Motor neuron (in vitro differentiated cells): Measurements from ENCODE around the gene GET4. TPM values are rescaled to one million over a fixed set of nuclear protein-coding genes. Genes with fewer than 3 reads are reported as not detected.

Experiments used
- ATAC-seq, 8 experiments: fragments of 200-7000 bp; cut with Tn5 transposase; replicated peaks in 6 of 8; 2 replicates each; pipeline ENCODE4 v1.8.0; 2021; ENCODE audit warnings: mild to moderate bottlenecking in 8 of 8, moderate library complexity in 8 of 8
- H3K27ac ChIP-seq, 2 donors: fragments of 250-450 bp; sonication (Bioruptor Pico); 2 replicates each; pipeline ENCODE4 v1.9.0; 2021; ENCODE audit warnings: antibody characterized with exemption in 2 of 2, mild to moderate bottlenecking in 2 of 2, moderate library complexity in 1 of 2
- H3K4me1 ChIP-seq, 2 donors: fragments of 250-450 bp; sonication (Bioruptor Pico); replicated peaks in 1 of 2; 2 replicates each; pipeline ENCODE4 v1.6.1; 2021; ENCODE audit warnings: antibody characterized with exemption in 2 of 2, mild to moderate bottlenecking in 2 of 2, moderate library complexity in 1 of 2
- H3K4me3 ChIP-seq, 5 donors: fragments of 250-450 bp; sonication (Bioruptor Pico); 2 replicates each; pipeline ENCODE4 v1.9.0; 2021; ENCODE audit warnings: antibody characterized with exemption in 5 of 5, mild to moderate bottlenecking in 5 of 5, moderate library complexity in 4 of 5
- WGBS, 10 experiments: fragments of 450-650 bp; shearing (Covaris generic); methylation state at CpG; one replicate each; pipeline ENCODE4 v1.0.0; 2022; 5-methylcytosine and 5-hydroxymethylcytosine counted together
- in situ Hi-C, 9 experiments: fragments of 400-800 bp; cut with MboI; loops; one replicate each; pipeline ENCODE4 v1.15.0; 2021; ENCODE audit warnings: low sequenced_read_pairs in 9 of 9, low pct_unique_long_range_greater_than_20kb in 2 of 9; ENCODE audit not compliant: unreplicated experiment in 9 of 9
- total RNA-seq, 8 experiments: library from RNA; unstranded; fragments of 300-600 nt; gene quantifications; 2 replicates each; pipeline versions ENCODE4 v1.2.3 to v1.2.4, GENCODE V29; 2022

Gene GET4
- total RNA-seq, 8 experiments from 2014 or later, result 12.6 to 42.8 (median 27.5) TPM

GRCh38 chr7:886626-887487, 10.5 kb downstream of the GET4 start:
- H3K27ac ChIP-seq, result no peak overlapping the region
- WGBS, 10 experiments, result 96 to 100% (median 100%) methylated on average over 3 to 10 of the region's 40 CpGs; no CpG with 5 or more reads in 7 of the 10 experiments

DNA sequence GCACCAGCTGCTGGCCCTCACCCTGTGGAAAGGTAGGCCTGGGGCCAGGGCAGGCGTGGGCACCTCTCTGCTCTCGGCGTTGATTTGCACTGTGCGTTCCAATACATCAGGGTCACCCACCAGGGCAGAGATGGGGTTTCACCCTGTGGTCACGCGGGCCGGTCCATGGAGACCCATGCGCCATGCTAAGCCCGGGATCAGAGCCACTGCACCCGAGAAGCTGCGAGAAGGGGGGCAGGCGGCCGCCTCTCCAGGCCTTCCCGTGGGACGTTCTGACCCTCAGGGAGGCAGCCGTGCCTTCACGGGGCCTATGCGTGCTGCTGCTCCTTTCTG, 11.1 kb downstream of the GET4 start:
- no peak for ATAC-seq
- in situ Hi-C loops, result no loop called here
- 89 to 100% (median 100%) methylated on average over 1 to 8 of the region's 18 CpGs; no CpG with 5 or more reads in 7 of the 10 experiments for WGBS, 10 experiments
- Histone ChIP-seq H3K27ac (no peak overlapping the region), H3K4me3 (no peak overlapping the region), H3K4me1 (no peaks in the 10 kb centered on the region)

More at GRCh38 chr7:886626-887487, 10.5 kb downstream of the GET4 start:
- ATAC-seq, result no peak
- H3K4me3 ChIP-seq, result no peak overlapping the region
- in situ Hi-C loops, result no loop called here
- no peaks in the 10 kb centered on the region for H3K4me1 ChIP-seq

- H3K4me3 ChIP-seq, result no peak overlapping the region
- H3K4me1 ChIP-seq, result no peaks in the 10 kb centered on the region
- H3K27ac ChIP-seq, result no peak overlapping the region
- ATAC-seq, result no peak
- 60 to 100% (median 92%) methylated on average over 4 to 15 of the region's 43 CpGs; no CpG with 5 or more reads in 3 of the 10 experiments for WGBS, 10 experiments
- in situ Hi-C loops, result no loop called here
Observed at GRCh38 chr7:888081-889024, 12.0 kb downstream of the GET4 start.

- Histone ChIP-seq H3K27ac (no peak overlapping the region), H3K4me3 (no peak overlapping the region), H3K4me1 (no peaks in the 10 kb centered on the region)
- in situ Hi-C loops, result no loop called here
- no peak for ATAC-seq
- 97 to 100% (median 100%) methylated on average over 2 to 7 of the region's 15 CpGs; no CpG with 5 or more reads in 7 of the 10 experiments for WGBS, 10 experiments
Observed at GRCh38 chr7:889025-889390, 12.7 kb downstream of the GET4 start.

- 80 to 100% (median 100%) methylated on average over 1 to 3 of the region's 18 CpGs; no CpG with 5 or more reads in 7 of the 10 experiments for WGBS, 10 experiments
- in situ Hi-C loops, result no loop called here
- Histone ChIP-seq H3K4me3 (no peak overlapping the region), H3K27ac (no peak overlapping the region), H3K4me1 (no peaks in the 10 kb centered on the region)
- no peak for ATAC-seq
Observed at GRCh38 chr7:889391-889790, 13.0 kb downstream of the GET4 start.

DNA sequence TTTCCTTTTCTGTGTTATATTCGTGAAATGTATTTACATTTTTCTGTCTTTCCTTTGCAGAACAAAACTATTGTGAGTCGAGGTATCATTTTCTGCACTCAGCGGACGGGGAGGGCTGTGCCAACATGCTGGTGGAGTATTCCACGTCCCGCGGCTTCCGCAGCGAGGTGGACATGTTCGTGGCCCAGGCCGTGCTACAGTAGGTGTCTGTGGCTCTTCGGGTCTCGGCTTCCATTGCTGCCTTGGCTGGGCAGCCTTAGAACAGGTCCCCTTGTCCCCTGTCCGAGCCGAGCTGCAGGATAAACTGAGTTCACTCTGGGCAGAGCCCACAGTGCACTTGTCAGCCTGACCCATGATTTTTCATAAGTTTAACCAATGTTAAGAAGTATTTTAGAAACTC, 14.5 kb downstream of the GET4 start:
- 67 to 100% (median 91%) methylated on average over 1 to 13 of the region's 15 CpGs; no CpG with 5 or more reads in 4 of the 10 experiments for WGBS, 10 experiments
- no peak for ATAC-seq
- in situ Hi-C loops, result no loop called here
- Histone ChIP-seq H3K4me3 (no peak overlapping the region), H3K27ac (no peak overlapping the region), H3K4me1 (no peaks in the 10 kb centered on the region)

- ATAC-seq, result no peak
- Histone ChIP-seq H3K27ac (no peak overlapping the region), H3K4me1 (no peaks in the 10 kb centered on the region), H3K4me3 (no peak overlapping the region)
- WGBS, 10 experiments, result 90 to 96% (median 94%) methylated on average over 2 to 13 of the region's 29 CpGs; no CpG with 5 or more reads in 6 of the 10 experiments
- in situ Hi-C loops, result no loop called here
Observed at GRCh38 chr7:891291-891690, 14.9 kb downstream of the GET4 start.

DNA sequence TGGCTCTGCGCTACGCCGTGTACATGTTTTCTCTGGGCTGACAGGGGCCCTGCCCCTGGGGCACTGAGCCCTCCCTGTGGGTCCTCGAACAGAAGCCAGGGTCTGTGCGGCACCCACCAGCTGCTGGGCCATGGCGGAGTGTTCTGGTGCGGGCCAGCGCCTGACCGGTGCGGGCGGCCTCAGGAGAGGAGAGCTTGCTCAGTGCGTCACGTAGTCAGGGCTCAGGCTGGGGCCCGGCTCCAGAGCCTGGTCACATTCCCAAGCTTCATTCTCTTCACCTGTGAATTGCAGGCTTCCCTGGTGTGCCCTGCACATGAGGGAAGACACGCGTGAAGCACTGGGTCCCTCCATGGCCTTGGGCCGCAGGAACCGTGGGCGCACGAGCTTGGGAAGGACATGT, 15.5 kb downstream of the GET4 start:
- no peak for ATAC-seq
- no peak overlapping the region for H3K27ac ChIP-seq
- WGBS, 10 experiments, result 94 to 100% (median 95%) methylated on average over 1 to 16 of the region's 20 CpGs; no CpG with 5 or more reads in 7 of the 10 experiments
- no peak overlapping the region for H3K4me3 ChIP-seq
- H3K4me1 ChIP-seq, result no peaks in the 10 kb centered on the region
- in situ Hi-C loops, result no loop called here

- Histone ChIP-seq H3K4me3 (no peak overlapping the region), H3K4me1 (peaks cover 0 to 4% of the 10 kb centered on the region in 2 donors), H3K27ac (no peak overlapping the region)
- peak in 1 of 8 experiments; percentile 5 for ATAC-seq
- in situ Hi-C loops, result no loop called here
- WGBS, 10 experiments, result 93% methylated on average over 3 of the region's 48 CpGs; no CpG with 5 or more reads in 9 of the 10 experiments
Observed at GRCh38 chr7:892648-893593, 16.6 kb downstream of the GET4 start.

- no peak for ATAC-seq
- in situ Hi-C loops, result no loop called here
- no peak overlapping the region for H3K4me3 ChIP-seq
- peaks cover 0 to 6% of the 10 kb centered on the region in 2 donors for H3K4me1 ChIP-seq
- no peak overlapping the region for H3K27ac ChIP-seq
- 90 to 100% methylated on average over 1 to 7 of the region's 19 CpGs; no CpG with 5 or more reads in 8 of the 10 experiments for WGBS, 10 experiments
Observed at GRCh38 chr7:893686-894085, 17.3 kb downstream of the GET4 start.

GRCh38 chr7:894164-894867, 18.0 kb downstream of the GET4 start:
- in situ Hi-C loops, result no loop called here
- Histone ChIP-seq H3K4me3 (no peak overlapping the region), H3K4me1 (peaks cover 0 to 8% of the 10 kb centered on the region in 2 donors), H3K27ac (no peak overlapping the region)
- WGBS, 10 experiments, result 93 to 100% (median 100%) methylated on average over 1 to 4 of the region's 40 CpGs; no CpG with 5 or more reads in 4 of the 10 experiments
- no peak for ATAC-seq
